DMS 273 treated with DMSO at 0.1 percent for 48 hours (cell line): Measurements from ENCODE around the gene FAM181B.
"Not testable (repeated sequence)": the region's sequence is repeated elsewhere in the genome, so short reads cannot be mapped to it uniquely, and the experiment has no call there.

Experiments
- DNase-seq: peaks from one replicate; lab custom pipeline; 2025; lab: John Stamatoyannopoulos, UW

The FAM181B gene

GRCh38 chr11:82732734-82733443, 775 bp downstream of the FAM181B start:
- no peak for DNase-seq

DNA sequence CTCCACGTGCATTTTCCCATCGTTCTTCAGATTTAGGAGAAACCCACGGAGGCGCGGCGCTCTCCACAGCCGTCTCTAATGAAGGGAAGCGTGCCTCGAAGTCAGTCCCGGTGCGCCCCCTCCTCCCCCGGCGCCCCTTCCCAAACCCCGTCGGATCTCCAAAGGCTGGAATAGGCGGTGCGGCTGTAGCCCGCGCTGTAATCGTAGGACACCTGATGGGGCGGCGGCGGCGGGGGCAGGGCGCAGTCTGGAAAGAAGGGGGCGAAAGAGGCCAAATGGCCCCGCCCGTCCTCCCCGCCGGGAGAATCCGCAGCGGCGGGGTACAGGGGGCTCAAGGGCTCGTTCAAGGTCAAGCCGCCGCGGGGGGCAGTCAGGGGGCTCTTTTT, 1.3 kb downstream of the FAM181B start:
- no peak for DNase-seq

- DNase-seq: no peak
Measured at GRCh38 chr11:82731691-82732277, 1.9 kb downstream of the FAM181B start.

GRCh38 chr11:82730754-82731153, 2.9 kb downstream of the FAM181B start:
- no peak for DNase-seq

DNA sequence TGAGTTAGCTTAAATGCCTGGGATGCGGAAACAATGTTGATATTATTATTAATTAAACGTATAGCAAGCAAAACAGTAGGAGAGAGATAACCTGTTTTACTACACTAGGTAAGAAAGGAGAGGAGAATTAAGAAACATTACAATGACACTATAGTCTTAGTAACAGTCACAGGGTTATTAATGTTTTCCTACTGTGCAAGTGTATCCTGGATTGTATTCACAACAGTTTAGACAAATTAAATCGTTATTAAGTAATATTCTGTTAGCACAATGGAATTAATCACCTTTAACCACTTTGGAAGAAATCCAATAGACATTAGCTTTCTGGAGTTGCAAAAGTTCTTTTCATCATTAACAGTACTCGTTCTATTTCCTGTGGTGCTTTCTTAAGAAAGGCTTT, 3.4 kb downstream of the FAM181B start:
- DNase-seq: no peak

DNA sequence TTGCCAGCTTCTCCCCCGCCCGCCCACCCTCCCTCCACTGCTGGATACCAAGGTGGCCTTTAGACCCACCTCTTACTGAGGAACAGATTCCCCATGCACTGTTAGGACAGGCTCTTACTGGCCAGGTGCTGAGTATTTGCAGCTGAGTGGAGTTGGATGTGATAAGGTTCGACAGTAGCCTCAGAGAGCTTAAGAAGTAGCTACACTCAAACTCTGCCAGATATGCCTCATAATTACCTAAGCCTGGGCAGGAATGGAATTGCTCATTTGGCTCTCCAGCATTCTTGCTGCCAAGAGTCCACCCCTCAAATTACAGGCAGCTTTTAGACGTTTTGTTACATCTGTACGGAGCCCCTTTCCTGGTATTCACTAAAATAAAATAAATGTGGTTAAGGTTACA, 9.6 kb downstream of the FAM181B start:
- no peak for DNase-seq

- no peak for DNase-seq
Measured at GRCh38 chr11:82722231-82722630, 11.4 kb downstream of the FAM181B start.

DNA sequence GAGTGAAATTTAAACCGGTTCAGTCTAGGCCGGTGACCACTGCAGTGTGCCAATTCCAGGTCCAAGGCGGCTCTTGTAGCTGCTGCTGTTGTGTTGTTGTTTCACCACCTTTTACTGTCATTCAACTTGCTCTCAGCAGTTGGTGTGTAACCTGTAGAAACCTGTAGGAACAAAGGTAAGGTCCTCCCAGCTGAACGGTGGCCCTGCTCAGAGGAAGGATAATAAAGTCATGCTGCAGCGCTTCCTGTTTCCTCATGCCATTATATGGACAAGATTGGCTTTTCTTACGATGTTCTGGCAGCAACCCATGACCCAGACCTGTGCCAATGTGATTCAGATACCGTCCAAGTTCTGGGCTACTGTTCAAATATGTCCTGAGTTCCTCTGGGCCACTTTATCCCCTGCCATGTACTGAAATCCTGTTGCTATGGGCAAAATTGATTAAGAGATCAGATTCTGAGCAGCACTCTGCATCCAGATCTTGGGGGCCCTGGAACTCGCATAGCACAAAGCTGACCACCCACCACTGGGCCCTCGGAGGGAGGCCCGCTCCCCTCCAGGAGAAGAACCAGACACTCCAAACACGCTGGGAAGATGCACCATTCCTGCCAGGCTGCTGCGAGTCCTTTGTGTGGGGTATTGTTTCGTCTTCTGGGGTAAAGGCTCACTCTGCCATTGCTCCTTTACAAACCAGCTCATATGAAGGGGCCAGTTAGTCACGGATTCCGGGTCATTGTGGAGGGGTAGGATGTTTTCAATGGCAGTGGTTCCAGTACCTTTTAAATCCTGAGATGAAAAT, 13.2 kb downstream of the FAM181B start:
- no peak for DNase-seq

GRCh38 chr11:82719361-82720105, 14.1 kb downstream of the FAM181B start:
- no peak for DNase-seq

DNA sequence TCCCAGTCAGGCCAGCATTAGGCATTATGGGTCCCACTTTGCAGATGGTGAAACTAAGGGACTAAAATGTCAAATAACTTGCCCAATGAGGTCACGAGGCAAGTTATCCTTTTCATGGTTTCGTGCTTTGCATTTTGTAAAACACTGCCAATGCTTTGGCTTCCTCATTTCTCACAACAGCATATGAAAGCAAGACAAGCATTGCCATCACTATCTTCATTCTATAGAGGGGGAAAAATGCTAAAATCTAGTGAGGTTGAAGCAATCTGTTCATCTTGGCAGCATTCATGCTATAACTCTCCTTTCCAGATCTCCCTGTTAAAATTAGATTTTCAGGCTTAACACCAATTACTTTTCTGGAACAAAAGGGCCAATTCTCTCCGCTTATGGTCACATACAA, 14.8 kb downstream of the FAM181B start:
- DNase-seq: no peak

DNA sequence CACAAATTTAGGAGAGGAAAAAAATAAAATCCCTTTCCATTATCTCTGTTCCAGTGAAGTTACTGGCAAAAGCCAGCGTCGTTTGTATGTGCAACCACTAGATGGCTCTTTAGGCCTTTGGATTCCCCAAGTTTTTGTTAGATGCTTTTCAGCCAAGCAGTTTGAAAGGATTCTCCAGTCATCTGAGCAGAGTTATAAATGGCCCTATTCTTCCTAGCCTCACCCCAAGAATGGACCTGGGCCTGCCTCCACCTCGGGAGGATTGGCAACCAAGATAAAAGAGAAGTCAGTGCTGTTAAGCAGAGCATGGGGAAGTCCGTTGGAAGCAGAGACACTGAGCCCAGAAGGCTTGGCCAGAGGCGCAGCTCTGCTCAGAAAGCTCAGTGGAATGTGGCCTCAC, 15.4 kb downstream of the FAM181B start:
- no peak for DNase-seq

GRCh38 chr11:82714346-82715174, 19.1 kb downstream of the FAM181B start:
- DNase-seq: no peak

- DNase-seq: no peak
Measured at GRCh38 chr11:82711648-82712047, 22.0 kb downstream of the FAM181B start.

DNA sequence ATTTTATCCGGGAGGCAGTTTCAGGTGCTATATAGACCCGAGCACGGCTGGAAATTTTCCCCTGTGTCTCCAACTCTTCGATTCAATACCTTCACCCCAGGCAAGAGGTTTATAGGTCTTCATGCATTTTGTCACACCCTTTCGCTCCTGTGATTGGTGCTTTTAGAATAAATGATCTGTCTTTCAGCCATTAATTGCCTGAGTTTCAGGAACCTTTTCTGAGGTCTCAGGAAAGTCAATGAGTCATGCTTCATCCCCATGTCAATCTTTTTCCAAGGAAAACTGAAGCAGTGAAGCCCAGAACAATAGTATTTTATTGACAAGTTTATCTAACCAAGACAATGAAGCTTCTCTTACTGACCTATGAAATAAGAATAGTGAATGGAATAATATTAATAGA, 29.9 kb downstream of the FAM181B start:
- no peak for DNase-seq

GRCh38 chr11:82703226-82703625, 30.4 kb downstream of the FAM181B start:
- DNase-seq: no peak

DNA sequence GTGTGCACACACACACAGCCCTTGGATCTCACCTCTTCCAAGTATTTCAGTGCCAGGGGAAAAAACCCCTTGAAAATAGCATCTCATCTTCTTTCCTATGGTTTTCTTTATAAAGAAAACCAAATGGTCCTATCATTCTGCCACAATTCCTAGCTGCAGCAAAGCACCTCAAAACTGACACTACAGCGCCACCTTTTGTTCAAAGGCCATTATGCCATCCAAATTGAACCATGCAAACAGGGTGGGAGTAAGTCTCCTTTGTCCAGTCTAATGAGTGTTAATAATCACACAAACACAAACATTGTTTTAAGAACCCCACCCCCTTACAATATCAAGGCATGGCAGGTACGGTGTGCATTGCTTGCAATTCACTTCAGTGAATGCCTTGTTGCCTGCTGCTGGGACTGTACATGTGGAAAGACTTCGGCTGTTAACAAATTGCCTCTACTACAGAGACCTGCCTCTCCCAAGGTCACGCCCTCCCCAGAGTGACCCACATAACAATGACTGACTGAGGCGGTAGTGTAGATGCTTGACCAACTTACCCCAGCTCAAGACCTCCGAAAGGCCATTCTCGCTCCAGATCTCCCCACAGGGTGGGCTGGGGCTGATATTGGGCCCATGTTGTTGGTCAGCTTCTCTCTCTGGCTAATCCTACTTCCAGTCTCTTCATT, 31.7 kb downstream of the FAM181B start:
- DNase-seq: no peak

GRCh38 chr11:82698576-82699352, 34.9 kb downstream of the FAM181B start:
- DNase-seq: no peak

DNA sequence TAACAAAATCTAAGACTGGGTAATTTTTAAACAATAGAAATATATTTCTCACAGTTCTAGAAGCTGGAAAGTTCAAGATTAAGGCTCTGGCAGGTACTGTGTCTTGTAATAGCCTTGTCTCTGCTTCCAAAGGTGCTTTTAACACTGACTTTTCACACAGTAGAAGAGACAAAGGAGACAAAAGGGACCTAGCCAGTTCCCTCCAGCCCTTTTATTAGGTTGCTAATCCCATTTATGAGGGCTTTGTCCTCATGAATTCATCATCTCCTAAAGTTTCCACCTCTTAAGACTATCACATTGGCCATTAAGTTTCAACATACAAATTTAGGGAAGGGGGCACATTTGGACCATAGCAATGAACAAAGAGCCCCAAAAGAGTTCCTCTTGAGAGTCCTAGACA, 40.7 kb downstream of the FAM181B start:
- DNase-seq: no peak

GRCh38 chr11:82689347-82689746, 44.3 kb downstream of the FAM181B start:
- not testable (repeated sequence) for DNase-seq

DNA sequence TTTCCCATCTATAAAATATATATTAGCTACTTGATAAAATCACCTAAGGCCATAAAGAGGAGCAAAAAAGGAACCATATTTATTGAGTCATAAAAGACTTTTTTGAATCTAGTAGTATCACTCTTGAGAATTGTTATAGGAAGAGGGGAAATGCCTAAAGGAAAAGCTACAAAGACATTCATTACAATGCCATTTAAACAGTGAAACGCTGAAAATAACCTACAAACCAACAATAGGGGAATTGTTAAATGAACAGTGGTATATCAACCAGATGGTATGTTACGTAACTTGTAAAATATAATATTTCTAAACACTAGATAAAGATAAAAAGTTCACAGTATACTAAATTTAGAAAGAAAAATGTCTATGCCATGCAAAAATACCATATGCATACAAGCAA, 47.5 kb downstream of the FAM181B start:
- DNase-seq: no peak
